ENCODE results near the gene NR4A1. TPM values are rescaled to one million over a fixed set of nuclear protein-coding genes. Genes with fewer than 3 reads are reported as not detected.

Gene NR4A1
- total RNA-seq, 1 donor from 2014 or later = 3.1 TPM

DNA sequence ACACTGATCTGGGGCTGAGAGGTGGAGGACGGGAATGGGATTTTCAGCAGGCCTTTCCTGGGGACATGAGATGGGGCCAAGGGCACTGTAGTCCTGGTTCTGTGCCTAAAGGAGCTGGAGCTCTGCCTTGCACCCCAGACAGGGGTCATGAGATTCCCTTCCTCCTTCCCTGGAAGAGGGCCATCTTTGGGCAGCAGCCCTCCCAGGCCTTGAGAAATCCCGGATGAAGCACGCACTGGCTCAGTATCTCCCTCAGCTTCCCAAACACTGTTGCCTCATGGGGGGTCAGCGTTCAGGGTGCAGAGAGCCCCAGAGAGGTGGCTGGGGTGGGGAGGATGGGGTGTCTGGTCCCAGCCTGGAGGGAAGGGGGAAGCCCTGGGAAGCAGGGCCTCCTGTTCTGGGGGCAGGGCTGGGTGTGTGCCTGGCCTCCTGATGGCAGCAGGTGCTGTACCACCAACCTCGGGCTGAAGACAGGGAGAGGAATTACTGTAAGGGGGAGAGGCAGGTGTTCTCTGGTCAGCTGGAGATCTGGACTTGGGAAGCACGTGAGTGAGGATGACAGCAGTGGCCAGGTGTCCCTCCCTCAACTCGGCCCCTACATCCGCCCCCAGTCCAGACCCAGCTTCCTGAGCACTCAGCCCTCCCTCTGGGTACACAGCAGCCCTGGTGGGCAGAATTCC, 8.4 kb upstream of the NR4A1 start:
- no peak for DNase-seq

DNA sequence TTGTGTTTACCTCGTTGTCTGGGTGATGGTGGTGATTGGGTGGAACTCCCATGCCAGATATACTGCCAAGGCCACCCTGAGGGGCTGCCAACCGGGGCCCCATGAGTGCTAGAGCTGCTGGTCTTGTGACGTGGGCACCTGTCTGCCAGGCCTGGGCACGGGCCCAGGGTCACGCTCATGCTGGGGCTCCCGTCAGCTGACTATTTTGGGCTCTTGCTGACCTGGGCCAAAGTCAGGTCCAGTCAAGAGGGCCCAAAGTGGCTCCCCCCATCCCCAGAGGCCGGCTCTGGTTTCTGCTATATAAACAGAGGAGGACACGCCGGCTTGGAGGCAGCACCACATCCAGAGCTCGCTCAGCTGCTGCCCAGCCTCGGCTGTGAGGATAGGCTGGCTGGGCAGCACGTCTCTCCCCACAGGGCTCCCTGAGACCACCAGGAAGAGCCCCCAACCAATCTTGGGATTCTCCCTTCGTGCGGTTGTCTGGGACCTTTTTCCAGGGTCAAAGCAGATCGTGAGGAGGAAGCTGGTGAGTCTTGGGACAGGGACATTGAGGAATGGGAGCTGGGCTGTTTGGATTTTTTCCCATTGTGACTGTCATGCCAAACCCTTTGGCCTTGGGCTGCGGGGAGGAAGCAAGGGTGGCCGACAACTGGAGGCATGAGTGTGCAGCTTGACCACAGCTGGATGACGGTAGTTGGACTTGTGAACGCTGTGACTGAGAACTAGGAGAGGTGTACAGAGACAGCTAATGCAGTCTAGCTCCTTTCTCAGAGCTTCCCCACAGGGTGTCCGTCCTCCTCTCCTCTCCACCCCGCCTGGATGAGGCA, 7.6 kb upstream of the NR4A1 start:
- no peak for DNase-seq

DNA sequence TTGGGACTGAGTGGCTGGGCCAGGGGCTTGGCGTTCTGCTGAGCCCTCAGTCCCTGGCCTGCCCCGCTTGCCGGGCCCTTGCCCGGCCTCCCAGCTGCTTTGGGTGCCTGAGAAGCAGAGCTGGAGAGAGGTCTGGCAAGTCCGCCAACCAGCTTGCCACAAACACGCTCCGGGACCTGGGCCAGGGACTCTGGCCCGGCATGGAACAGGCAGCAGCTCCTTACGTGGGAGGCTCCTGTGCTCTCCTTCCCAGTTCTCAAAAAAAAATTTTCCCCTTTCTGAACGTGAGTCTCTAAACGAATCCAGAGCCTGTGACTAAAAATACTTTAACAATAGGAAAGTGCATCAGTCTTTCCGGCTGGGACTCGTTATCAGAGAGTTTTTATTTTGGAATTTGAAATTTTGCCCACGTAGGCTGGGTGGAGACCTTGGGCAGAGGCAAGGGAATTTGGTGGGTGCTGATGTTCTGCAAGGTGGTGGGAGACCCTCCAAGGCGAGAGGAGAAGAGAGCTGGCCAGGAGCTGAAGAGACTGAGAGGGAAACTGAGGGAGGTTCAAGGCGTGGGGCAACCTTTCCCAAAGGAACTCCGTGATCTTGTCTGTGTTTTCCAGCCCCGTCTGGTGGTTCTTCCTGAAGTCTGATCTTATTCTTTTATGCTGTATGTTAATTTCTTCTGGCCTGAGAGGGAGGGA, 6.8 kb upstream of the NR4A1 start:
- peak; percentile 83 for DNase-seq

DNA sequence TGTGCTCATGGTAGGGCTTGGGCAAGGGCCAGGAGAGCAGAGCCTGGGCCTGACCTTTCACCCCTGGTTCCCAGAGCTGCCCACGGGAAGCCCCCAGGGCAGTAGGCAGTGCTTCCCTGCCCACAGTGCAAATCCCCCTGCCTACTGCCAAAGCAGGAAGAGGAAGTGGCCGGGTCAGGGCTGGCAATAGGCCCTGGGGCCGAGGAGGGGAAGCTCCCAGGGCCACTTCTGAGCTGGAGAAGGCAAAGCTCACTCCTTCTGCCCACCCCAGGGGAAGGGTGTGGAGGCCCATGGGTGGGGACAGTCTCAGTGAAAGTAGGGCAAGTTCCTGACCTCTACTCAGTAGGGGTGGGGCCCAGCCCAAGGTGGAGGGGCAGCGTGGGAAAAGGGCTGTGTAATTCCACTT, 5.4 kb upstream of the NR4A1 start:
- peak; percentile 48 for DNase-seq

DNA sequence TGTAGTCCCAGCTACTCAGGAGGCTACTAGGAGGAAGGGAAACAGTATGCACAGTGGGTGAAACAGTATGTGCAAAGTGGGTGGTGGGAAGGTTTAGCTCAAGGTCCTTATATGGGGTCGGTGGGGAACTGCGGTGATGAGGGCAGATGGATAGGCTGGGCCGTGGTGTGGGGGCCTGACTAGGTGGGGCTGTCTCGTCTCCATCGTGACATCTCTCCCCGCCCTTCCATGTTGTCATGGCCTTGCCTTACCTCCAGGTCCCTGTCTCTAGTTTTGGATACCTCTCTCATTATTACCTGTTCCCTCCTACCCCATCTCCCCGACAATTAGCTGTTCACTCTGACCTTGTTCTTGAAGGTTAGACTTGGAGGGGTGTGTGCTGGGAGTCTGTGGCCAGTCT, 4.4 kb upstream of the NR4A1 start:
- no peak for DNase-seq

DNA sequence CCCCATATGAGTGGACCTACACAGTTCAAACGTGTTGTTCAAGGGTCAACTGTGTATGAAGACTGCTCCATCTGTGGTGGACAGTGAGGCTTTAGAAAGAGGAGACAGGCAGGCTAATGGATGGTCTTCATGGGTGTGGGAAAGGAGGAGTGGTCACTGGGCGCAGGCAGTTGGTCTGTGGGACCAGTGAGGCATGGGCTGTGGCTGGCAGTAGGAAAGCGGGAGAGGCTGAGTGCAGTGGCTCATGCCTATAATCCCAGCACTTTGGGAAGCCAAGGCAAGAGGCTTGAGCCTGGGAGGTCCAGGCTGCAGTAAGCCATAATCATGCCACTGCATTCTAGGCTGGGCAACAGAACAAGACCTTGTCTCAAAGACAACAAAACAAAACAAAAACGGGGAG, 2.0 kb upstream of the NR4A1 start:
- DNase-seq = no peak

DNA sequence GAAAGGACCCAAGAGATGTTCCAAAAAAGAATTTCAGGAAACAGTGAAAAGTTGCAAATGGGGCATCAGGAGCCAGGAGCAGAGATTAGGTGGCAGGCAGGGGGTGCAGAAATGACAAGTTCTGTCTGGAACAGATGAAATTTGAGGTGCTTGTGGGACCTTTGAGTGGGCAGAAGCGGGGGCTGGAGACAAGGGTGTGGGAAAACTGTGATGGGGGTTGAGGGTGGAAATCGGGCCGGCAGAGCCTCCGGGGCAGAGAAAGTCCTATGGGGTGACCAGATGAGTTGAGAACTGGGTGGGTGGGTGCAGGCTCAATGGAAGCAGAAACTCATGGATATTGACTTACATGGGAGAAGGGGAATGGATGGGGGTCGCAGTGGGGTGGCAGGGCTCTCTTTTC, 1.6 kb upstream of the NR4A1 start:
- no peak for DNase-seq

DNA sequence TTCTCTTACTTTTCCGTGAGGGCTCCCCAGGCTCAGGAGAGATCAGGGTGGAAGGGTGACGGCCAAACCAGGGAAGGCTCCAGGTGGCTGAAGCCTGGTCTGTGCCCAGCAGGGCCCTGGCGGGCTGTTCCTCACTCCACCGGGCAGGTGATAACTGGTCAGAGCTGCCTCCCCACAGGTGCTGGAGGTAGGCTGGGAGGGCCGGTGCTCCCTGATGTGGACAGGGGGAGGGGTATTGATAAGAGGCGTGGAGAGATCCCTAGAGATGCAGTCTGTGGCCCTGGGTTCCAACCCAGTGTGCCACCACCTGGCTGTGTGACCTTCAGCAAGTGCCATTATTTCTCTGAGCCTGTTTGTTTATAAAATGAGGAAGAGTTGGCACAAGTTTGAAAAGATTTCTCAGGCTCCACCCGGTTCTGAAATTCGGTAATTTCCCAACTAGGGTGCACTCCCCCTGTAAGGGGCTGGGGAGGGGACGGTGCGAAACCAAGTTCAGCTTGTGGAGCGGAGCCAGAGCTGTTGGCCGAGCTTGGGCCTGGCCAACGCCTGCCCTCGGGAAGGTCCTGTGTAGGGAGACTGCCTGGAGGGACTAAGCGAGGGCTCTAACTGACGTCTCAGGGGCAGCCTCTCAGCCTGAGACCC, 1.0 kb upstream of the NR4A1 start:
- no peak for DNase-seq

DNA sequence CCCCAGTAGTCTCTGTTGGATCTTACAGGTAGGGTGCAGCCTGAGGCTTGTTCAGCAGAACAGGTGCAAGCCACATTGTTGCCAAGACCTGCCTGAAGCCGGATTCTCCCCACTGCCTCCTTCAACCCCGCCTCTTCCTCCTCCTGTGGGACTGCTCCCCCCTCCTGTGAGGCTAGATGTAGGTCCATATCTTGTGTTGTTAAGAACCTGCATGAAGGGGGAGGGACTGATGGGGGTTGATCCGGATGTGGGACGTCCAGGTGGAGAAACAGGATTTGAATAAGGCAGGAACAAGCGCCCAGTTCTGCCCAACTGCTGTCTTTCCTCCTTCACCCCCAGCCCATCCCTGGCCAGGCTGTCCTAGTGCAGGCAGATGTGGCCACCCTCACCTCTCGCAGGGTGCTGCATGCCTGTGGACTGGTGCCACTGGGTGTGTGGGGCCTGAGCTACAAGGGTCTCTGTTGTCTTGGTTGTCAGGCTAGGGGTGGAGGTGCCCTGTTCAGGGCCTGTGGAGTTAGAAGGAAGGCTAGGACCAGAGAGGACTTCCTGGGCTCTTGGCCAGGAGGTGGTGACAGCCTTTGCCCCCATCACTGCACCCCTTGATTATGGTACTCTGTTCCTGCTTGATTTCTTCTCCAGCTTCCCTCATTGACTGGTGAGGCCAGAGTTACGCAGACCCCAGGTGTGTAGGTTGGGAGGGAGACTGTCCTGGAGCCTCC, 1.4 kb downstream of the NR4A1 start:
- DNase-seq = no peak

DNA sequence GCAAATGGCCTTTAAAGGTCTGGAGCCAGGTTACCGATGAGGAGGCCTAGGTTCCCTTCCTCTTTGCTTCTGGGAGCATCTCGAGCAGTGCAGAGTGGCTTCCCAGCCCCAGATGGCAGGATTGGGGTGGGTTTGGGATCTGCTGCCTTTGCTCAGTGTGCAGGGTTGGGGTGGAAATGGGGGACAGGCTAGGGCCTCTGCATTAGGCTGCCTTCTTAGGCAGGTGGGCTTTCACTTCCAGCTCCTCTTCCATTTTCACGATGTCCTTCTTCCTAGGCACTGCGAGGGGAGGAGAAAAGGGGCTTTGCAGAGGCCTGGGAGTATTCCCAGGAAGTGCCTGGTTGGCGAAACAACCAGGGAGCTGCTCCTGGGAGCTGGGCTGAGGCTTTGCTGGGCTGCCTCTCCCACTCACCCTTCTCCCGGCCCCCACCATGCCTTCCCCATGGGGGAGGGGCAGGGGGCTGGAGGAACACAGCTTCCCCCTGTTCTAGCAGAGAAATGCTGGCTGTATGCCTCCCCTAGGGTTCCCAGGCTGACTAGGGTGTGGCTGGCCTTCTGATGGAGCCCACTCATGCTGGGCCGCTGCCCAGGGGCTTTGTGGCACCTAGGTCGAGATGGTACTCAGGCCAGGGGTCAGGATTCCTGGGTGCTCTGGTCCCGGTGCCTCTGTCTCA, 2.4 kb downstream of the NR4A1 start:
- no peak for DNase-seq

DNA sequence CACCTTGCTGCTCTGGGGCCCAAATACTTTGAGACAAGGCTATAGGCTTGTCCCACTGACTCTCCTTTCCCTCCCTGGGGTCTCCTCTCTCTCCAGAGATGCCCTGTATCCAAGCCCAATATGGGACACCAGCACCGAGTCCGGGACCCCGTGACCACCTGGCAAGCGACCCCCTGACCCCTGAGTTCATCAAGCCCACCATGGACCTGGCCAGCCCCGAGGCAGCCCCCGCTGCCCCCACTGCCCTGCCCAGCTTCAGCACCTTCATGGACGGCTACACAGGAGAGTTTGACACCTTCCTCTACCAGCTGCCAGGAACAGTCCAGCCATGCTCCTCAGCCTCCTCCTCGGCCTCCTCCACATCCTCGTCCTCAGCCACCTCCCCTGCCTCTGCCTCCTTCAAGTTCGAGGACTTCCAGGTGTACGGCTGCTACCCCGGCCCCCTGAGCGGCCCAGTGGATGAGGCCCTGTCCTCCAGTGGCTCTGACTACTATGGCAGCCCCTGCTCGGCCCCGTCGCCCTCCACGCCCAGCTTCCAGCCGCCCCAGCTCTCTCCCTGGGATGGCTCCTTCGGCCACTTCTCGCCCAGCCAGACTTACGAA, 3.1 kb downstream of the NR4A1 start:
- no peak for DNase-seq

DNA sequence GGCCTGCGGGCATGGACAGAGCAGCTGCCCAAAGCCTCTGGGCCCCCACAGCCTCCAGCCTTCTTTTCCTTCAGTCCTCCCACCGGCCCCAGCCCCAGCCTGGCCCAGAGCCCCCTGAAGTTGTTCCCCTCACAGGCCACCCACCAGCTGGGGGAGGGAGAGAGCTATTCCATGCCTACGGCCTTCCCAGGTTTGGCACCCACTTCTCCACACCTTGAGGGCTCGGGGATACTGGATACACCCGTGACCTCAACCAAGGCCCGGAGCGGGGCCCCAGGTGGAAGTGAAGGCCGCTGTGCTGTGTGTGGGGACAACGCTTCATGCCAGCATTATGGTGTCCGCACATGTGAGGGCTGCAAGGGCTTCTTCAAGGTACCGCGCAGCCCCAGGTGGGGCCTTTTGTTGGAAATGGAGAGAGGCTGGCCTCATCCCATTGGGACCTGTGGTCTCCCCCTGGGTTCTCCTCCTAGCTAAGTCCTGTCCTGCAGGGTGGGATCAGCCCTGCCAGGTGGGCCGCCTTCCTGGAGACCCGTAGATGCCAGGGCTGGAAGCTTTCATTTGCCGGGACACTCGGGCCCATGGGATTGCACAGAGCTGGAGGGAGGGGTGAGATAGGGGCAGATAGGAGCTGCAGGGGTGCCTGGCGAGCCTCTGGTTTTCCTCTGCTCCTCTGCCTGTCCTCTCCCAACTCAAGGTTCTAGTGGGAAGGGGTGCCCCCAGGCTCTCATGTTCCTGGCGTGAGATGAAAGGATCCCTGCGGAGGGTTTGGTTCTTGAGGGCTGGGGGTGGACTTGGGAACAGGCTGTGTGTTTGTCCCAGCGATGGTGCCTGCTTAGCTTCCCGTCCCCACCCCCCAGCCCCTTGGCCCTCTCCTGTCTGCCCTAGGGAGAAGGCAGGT, 3.8 kb downstream of the NR4A1 start:
- DNase-seq = no peak

DNA sequence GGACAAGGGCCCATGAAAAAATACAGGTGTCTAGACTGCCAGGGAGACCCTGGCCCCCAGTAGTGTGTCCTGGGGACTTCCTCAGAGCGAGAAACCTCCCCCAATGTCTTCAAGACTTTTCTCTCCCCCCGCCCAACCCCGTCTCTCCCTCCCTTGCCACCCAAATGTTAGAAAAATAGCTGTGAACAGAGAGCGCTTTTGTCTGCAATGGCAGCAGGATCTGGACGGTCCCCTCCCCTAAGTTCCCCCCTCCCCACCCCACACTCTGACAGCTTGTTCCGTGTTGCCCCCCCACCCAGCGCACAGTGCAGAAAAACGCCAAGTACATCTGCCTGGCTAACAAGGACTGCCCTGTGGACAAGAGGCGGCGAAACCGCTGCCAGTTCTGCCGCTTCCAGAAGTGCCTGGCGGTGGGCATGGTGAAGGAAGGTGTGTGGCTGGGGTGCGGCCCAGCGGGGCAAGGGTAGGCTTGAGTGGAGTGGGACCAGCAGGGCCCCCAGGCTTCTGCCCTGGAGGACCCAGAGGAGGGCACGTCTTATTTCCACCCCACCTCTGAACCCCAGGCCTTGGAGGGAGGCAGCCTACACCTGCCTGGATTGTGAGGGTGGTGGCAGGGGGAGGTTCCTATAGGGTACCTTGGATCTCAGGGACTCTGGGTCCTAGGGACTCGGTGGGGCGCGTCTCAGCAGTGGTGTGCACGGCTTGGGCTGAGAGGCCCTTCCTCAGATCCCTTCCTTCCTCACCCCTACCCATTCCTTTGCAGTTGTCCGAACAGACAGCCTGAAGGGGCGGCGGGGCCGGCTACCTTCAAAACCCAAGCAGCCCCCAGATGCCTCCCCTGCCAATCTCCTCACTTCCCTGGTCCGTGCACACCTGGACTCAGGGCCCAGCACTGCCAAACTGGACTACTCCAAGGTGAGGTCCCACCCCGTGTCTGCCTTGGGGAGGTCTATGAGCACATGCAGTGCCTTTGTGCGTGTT, 4.8 kb downstream of the NR4A1 start:
- DNase-seq = no peak

DNA sequence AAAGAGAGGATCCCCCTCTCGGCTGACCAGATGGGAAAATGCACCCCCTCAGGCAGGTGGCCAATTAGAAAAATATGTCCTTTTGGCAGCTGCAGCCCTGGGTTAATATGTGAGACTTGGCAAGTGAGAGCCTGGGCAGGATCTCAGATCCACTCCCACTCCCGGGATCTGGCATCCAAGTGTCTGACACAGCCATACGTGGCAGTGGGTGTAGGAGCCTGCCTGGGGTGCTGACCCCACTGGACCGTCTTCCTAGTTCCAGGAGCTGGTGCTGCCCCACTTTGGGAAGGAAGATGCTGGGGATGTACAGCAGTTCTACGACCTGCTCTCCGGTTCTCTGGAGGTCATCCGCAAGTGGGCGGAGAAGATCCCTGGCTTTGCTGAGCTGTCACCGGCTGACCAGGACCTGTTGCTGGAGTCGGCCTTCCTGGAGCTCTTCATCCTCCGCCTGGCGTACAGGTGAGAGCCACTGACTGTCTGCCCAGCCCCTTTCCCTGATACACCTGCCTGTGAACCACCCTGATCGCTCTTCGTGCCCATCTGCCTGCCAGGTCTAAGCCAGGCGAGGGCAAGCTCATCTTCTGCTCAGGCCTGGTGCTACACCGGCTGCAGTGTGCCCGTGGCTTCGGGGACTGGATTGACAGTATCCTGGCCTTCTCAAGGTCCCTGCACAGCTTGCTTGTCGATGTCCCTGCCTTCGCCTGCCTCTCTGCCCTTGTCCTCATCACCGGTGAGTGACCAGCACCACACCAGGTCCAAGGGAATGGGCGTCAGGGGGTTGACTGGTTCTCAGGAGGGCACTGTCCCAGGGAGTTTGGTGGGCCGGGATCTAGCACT, 5.8 kb downstream of the NR4A1 start:
- DNase-seq = no peak

DNA sequence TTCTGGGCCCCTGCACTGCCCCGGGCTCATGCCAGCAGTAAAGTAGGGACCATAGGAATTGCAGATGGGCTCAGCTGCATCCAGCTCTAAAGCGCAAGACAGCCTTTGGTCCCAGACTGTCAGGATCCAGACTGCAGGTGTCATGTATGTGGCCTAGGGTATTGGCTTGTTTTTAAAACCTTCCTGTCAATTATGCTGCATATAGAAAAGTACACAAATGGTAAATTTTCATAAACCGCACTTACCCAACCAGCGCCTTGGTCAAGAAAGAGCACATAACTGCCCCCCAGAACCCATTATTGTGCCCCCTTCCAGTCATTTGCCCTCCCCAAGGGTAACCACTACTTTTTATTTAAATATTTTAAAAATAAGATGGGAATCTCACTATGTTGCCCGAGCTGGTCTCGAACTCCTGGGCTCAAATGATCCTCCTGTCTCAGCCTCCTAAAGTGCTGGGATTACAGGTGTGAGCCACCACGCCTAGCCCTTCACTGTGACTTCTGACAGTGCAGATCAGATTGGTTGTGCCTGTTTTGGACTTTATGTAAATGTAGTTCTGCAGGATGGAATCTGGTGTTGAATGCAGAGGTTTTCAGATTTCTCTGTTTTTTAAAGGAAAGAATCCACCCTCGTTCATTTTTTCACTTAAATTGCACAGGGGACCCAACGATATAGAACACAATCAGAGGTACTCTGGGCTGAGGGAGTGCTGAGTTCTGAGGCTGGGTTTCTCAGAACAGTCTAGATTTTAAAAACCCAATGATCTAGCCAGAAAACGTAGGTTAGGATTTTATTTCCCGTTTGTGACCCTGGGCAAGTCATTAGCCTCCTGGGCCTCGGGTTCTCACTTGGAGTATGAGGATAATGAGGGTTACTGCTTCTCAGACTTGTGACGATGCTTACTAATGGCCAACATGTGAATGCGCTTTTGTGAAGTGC, 6.7 kb downstream of the NR4A1 start:
- DNase-seq = no peak

DNA sequence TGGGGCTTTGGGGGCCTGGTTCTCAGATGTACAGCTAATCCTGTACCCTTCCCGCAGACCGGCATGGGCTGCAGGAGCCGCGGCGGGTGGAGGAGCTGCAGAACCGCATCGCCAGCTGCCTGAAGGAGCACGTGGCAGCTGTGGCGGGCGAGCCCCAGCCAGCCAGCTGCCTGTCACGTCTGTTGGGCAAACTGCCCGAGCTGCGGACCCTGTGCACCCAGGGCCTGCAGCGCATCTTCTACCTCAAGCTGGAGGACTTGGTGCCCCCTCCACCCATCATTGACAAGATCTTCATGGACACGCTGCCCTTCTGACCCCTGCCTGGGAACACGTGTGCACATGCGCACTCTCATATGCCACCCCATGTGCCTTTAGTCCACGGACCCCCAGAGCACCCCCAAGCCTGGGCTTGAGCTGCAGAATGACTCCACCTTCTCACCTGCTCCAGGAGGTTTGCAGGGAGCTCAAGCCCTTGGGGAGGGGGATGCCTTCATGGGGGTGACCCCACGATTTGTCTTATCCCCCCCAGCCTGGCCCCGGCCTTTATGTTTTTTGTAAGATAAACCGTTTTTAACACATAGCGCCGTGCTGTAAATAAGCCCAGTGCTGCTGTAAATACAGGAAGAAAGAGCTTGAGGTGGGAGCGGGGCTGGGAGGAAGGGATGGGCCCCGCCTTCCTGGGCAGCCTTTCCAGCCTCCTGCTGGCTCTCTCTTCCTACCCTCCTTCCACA, 7.6 kb downstream of the NR4A1 start:
- no peak for DNase-seq
